GM12874 (cell line): ENCODE measurements around the gene NEU3.

ENCODE experiments used
- TF ChIP-seq, protein P1 (sequence below): IDR thresholded peaks from 2 replicates; pipeline ENCODE4 v1.5.1; 2011; ENCODE audit warnings: low read depth, mild to moderate bottlenecking, control low read depth, low read length, moderate library complexity; ENCODE audit not compliant: insufficient read depth

The NEU3 gene, protein sequence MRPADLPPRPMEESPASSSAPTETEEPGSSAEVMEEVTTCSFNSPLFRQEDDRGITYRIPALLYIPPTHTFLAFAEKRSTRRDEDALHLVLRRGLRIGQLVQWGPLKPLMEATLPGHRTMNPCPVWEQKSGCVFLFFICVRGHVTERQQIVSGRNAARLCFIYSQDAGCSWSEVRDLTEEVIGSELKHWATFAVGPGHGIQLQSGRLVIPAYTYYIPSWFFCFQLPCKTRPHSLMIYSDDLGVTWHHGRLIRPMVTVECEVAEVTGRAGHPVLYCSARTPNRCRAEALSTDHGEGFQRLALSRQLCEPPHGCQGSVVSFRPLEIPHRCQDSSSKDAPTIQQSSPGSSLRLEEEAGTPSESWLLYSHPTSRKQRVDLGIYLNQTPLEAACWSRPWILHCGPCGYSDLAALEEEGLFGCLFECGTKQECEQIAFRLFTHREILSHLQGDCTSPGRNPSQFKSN

DNA sequence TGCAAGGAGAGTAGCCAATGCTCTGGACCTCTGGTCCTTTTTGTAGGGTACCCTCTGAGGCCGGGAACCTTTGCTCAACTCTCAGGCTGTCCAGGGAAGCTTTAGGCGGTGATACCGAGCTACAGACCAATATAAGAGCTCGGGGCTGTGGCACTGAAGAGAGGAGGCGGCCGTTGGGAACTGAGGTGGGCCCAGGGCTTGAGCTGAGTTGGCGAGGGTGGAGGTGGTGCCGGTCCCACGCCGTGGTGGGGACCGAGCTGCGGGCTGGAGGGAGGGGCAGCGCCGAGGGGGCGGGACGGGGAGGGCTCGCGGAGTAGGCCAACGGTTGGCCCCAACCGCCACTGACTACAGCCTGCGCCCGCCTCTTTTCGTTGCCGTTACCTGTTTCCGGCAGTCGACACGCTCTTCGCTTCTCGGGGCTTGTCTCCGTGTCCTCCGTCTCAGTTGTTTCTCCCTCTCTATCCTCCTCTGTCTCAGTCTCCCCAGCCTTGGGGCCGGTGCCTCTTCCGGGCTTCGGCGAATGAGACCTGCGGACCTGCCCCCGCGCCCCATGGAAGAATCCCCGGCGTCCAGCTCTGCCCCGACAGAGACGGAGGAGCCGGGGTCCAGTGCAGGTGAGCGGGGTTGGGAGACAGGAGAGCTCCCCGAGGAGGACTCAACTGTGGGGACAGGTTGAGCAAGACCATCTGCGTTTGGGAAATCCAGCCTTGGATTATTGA lies at the start of gene NEU3:
Gene NEU3 (plus strand): TSS at position 393 of the 719 bp plus-strand sequence. CDS start 128 bp downstream, at position 521.
- TF ChIP-seq, protein P1, sequence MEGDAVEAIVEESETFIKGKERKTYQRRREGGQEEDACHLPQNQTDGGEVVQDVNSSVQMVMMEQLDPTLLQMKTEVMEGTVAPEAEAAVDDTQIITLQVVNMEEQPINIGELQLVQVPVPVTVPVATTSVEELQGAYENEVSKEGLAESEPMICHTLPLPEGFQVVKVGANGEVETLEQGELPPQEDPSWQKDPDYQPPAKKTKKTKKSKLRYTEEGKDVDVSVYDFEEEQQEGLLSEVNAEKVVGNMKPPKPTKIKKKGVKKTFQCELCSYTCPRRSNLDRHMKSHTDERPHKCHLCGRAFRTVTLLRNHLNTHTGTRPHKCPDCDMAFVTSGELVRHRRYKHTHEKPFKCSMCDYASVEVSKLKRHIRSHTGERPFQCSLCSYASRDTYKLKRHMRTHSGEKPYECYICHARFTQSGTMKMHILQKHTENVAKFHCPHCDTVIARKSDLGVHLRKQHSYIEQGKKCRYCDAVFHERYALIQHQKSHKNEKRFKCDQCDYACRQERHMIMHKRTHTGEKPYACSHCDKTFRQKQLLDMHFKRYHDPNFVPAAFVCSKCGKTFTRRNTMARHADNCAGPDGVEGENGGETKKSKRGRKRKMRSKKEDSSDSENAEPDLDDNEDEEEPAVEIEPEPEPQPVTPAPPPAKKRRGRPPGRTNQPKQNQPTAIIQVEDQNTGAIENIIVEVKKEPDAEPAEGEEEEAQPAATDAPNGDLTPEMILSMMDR, result no peak

DNA sequence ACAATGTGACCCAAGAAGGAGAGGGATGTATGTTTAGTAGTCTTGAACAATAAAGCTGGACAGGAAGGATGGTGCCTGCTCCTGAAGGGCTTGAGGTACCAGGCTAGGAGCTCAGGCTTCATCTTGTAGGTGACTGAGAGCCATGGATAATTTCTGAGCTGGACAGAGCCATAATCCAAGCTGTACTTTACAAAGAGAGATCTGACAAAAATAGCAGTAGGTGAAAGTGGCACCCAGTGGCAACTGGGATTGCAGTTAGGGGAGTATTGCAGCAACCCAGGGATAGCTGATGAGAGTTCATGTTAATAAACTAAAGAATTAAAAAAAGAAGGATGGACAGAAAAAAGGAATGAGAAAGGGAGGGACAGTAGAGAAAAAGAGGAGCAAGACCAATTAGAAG lies 47.2 kb upstream of the NEU3 start:
- TF ChIP-seq, protein P1, result no peak

GRCh38 chr11:74942073-74942759 lies 46.5 kb upstream of the NEU3 start:
- TF ChIP-seq, protein P1, result no peak

DNA sequence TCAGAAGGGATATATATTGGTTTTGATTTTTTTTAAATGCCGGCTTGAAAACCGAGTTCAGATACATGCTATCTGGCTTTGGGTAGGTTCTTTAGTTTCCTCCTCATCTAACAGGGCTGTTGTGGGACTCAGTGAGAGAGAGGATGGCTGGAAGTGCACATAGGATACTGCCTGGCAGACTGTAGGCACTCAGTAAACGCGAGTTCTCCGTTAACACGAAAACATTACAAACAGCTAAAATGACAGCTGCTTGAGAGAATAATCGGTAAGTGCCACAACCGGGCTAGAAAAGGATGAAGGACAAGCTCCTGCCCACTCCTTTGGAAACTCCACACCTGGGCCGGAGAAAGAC lies 40.2 kb upstream of the NEU3 start:
- TF ChIP-seq, protein P1, result no peak

- TF ChIP-seq, protein P1, result no peak
Measured at GRCh38 chr11:74948898-74949752, 39.6 kb upstream of the NEU3 start, which contains the start of the genes SPCS2 and XRRA1. Gene SPCS2 (plus strand): TSS chr11:74949266. CDS start chr11:74949286, 20 bp downstream. Gene XRRA1 (minus strand): TSS chr11:74949091. CDS start chr11:74940878, 8,213 bp downstream.

DNA sequence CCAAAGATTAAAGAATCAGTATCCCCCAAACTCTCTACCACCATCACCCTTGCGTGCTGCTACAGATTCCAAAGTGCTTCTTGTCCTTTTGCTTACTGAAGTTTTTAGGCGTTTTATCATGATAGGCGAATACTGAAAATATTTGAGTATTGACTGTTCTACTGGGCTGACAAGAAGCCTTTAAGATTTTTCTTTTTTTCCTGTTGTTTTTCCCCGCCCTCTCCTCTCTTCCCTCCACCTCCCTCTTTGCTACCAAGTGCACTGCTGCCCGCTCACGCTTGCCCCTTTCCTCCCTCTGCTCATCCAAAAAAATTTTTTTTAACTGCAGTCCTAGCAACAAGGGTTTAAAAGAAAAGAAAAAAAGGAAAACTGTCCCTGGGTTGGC lies 39.0 kb upstream of the NEU3 start:
- TF ChIP-seq, protein P1, result no peak
